ENCODE results near the gene TUBGCP5.
"Not testable (repeated sequence)": the region's sequence is repeated elsewhere in the genome, so short reads cannot be mapped to it uniquely, and the experiment has no call there.

The TUBGCP5 gene

DNA sequence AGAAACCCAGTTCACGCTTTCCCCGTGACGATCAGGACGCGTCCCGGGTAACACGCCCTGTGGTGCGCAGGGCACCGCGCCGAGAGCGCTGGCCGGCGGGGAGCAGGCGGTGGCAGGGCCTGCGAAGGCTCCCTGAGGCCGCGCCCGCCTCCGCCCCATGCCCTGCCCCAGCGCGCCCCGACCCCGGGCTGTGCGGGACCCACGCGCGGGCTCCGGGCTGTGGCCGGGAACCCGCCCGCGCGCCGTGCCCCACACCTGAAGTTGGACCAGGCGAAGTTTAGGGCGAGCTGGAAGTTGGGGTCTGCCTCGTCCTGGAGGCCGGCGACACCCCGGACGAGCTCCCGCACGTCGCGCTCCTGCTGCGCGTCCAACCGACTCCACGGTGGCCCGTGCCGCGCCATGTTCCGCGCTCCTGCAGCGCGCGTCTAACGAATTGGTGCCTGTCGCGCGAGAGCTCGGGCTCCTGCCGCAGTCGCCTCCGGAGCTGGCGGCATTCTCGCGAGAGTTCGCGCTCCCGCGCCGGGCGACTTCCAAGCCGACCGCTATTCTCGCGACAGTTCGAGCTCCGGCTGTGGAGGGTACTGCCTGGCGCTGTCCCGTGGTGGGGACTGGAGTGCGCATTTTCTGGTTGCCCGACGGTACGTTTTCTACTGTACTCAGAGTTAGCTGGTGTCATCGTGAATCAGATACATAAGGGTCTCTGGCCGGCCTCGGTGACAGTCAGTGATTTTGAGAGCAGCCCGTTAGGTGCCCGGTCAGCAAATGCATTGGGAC lies at the start of gene TUBGCP5:
TUBGCP5 (minus strand) TSS at position 427 of the 774 bp plus-strand sequence; CDS start at position 401, 26 bp downstream.
- TF ChIP-seq, protein P1, sequence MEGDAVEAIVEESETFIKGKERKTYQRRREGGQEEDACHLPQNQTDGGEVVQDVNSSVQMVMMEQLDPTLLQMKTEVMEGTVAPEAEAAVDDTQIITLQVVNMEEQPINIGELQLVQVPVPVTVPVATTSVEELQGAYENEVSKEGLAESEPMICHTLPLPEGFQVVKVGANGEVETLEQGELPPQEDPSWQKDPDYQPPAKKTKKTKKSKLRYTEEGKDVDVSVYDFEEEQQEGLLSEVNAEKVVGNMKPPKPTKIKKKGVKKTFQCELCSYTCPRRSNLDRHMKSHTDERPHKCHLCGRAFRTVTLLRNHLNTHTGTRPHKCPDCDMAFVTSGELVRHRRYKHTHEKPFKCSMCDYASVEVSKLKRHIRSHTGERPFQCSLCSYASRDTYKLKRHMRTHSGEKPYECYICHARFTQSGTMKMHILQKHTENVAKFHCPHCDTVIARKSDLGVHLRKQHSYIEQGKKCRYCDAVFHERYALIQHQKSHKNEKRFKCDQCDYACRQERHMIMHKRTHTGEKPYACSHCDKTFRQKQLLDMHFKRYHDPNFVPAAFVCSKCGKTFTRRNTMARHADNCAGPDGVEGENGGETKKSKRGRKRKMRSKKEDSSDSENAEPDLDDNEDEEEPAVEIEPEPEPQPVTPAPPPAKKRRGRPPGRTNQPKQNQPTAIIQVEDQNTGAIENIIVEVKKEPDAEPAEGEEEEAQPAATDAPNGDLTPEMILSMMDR (IDR thresholded peaks at IDR 0.05; ENCODE audit: low read depth, low read length, missing control alignments): peak; percentile 32
- peak within 1 kb of the TSS; percentile 68 for H3K4me3 ChIP-seq (ENCODE audit: low read depth, low read length)

DNA sequence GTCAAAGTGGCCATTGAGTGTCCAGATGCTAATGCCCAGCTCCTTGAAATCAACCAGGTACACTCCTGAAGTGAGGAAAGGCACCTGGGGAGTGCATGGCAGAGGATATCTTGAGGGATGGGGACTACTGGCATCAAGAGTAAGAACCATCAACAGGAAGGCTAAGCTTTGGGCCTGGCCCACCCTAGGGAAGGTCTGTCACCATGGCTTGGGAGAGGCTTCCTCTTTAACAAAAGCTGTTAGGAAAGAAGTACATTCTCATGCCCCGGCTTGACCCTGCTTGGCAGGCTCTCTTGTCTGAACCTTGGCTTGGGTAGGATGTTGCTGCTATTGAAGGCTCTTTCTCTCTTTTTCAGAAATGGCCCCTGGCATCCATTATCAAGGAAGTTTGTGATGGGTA lies 43.7 kb upstream of the TUBGCP5 start:
- no peak overlapping the region for H3K4me3 ChIP-seq (ENCODE audit: low read depth, low read length)
- TF ChIP-seq, protein P1 (IDR thresholded peaks at IDR 0.05; ENCODE audit: low read depth, low read length, missing control alignments): no peak
- no peak for DNase-seq (ENCODE audit: low read depth)

More for the DNA sequence above, at the start of gene TUBGCP5:
- peak; percentile 96 for DNase-seq (ENCODE audit: low read depth)

DNA sequence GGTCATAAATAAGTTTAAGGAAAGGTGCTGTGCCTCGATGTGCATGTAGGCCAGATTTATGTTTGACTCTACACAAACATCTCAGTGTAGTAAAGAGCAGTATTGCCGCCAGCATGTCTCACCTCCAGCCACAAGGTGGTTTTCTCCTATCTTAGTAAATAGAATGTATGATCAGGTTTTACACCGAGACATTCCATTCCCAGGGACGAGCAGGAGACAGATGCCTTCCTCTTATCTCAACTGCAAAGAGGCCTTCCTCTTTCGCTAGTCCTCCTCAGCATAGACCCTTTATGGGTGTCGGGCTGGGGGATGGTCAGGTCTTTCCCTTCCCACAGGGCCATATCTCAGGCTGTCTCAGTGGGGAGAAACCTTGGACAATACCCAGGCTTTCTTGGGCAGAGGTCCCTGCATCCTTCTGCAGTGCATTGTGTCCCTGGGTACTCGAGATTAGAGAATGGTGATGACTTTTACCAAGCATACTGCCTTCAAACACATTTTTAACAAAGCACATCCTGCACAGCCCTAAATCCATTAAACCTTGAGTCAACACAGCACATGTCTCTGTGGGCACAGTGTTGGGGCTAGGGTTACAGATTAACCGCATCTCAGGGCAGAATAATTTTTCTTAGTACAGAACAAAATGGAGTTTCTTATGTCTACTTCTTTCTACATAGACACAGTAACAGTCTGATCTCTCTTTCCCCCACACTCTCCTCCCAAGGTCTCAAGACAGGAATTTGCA lies 42.8 kb upstream of the TUBGCP5 start:
- not testable (repeated sequence) for DNase-seq (ENCODE audit: low read depth); H3K4me3 ChIP-seq (ENCODE audit: low read depth, low read length)

DNA sequence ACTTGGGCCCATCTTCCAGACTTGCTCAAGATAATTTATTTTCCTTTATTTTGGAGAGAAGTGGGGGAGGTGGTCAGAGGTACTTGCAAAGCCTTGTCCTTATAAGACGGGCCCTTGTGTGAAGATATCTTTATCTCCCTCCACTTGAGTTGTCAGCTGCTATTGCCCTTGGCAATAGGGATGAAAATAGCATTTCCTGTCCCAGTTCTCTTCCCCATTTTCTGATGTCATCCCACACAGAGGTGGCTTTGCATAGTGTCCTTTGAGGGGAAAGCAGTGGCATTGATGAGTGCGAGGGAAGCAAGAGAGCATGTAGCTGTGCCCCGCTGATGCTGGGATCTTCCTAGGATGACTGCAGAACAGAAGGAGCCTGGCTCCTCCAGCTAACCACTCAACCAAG lies 41.9 kb upstream of the TUBGCP5 start:
- TF ChIP-seq, protein P1 (IDR thresholded peaks at IDR 0.05; ENCODE audit: low read depth, low read length, missing control alignments): no peak
- DNase-seq (ENCODE audit: low read depth): no peak
- no peak overlapping the region for H3K4me3 ChIP-seq (ENCODE audit: low read depth, low read length)

DNA sequence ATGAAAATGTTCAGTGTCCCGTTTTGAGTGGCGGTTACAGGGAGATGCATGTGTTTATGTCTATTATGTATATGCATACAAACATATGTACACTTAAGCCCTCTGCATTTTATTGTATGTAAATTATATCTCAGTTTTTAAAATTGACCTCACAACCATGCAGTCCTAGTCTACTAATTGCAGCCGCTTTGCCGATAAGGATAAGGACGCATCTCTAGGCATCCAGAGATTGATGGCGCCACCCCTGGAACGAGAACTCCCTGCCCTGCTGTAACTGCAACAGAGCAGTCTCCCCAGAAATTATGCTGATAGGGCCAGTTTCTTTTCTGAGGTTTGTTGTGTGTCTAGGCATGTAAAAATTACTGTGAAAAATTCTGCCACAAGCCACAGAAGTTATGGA lies 40.4 kb upstream of the TUBGCP5 start:
- no peak for DNase-seq (ENCODE audit: low read depth)
- TF ChIP-seq, protein P1 (IDR thresholded peaks at IDR 0.05; ENCODE audit: low read depth, low read length, missing control alignments): no peak

DNA sequence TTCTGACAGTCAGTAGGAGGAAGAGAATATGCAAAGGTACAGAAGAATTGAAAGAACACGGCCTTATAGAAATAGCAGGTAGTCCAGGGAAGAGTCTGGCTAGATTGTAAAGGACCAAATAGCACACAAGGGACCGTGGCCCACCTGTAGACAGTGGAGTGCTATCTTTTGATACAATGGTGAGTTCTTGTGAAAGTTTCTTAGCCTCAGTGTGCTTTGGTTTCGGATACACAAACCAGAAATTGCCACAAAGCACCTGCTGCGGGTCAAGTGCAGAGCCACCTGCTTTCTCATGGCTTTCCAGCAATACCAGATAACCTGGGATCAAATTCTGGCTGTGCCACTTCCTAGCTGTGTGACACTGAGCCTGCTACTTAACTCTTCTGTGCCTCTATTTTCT lies 36.6 kb upstream of the TUBGCP5 start:
- H3K4me3 ChIP-seq (ENCODE audit: low read depth, low read length): no peak overlapping the region
- no peak for DNase-seq (ENCODE audit: low read depth)
- TF ChIP-seq, protein P1 (IDR thresholded peaks at IDR 0.05; ENCODE audit: low read depth, low read length, missing control alignments): no peak

More for the DNA sequence above, 40.4 kb upstream of the TUBGCP5 start:
- H3K4me3 ChIP-seq (ENCODE audit: low read depth, low read length): no peak overlapping the region

DNA sequence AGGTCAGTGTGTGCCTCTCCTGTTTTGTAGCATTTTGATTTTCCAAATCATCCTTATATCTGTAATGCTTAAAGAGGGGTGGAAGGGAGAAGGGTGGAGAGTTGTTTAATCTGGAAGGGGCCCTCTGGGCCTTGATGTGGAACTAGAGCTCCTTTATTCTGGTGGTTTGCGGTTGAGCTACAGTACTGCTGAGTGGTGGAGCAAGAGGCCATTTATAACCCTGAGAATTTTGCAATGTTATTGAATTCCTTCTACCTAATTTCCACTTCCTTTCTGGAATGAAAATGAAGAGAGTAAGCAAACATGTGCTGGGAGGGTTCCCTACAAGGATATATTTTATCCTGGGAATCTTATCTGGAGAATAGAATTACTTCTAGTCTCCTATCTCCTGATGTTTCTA lies 35.3 kb upstream of the TUBGCP5 start:
- H3K4me3 ChIP-seq (ENCODE audit: low read depth, low read length): no peak overlapping the region
- no peak for DNase-seq (ENCODE audit: low read depth)
- TF ChIP-seq, protein P1 (IDR thresholded peaks at IDR 0.05; ENCODE audit: low read depth, low read length, missing control alignments): no peak
